GM18951 (cell line): ENCODE data around the gene ZFAND3.

ENCODE experiments used
- POLR2A ChIP-seq: IDR thresholded peaks from 4 replicates; pipeline ENCODE4 v1.6.1; 2011; ENCODE audit warnings: mild to moderate bottlenecking; ENCODE audit not compliant: insufficient read length, insufficient read depth; ENCODE audit errors: extremely low read depth
- in situ Hi-C: fragments of 300-500 bp; cut with MboI; formaldehyde crosslinking; loops from one replicate; pipeline ENCODE4 v1.12.0; 2022; ENCODE audit warnings: low sequenced_read_pairs, mixed read lengths, inconsistent platforms; ENCODE audit not compliant: unreplicated experiment

ZFAND3 gene

DNA sequence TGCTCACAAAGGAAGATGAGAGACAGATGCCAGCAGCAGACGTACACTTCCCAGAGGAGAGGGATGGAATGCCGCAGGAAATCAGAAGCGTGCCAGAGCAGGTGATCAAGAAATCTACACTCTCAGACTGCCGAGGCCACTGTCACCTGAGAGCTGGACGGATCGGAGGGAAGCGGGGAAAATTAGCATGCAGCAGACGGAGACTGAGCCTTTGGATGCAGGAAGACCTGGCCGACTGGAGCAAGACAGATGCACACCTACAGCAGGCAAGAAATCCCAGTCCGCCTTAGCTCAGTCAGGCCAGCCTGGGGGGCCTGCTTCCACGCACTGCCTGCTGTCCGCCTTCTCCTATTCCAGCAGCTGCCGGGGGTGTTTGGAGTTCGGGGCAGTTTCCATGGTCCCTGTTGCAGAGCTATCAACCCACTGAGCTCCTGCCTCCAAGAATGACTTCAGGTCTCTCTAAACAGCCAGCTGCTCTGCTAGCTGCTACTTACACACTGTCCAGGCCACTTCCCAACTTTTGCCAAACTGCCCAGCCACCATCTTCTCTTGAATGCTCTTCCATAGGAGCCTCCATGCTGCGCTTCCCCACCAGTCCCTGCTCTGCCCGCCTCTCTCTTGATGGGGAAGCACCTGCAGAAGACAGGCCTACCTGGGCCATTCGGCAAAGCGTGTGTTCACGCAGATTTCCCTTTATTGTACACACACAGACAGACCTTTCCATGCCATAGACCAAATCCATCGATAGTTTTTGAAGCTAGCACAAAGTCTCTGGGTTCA lies 368.5 kb downstream of the ZFAND3 start:
- in situ Hi-C loops: no loop called here
- TF ChIP-seq POLR2A: no peak

GRCh38 chr6:38188677-38189335 lies 369.3 kb downstream of the ZFAND3 start:
- no peak for TF ChIP-seq POLR2A
- in situ Hi-C loops: no loop called here

DNA sequence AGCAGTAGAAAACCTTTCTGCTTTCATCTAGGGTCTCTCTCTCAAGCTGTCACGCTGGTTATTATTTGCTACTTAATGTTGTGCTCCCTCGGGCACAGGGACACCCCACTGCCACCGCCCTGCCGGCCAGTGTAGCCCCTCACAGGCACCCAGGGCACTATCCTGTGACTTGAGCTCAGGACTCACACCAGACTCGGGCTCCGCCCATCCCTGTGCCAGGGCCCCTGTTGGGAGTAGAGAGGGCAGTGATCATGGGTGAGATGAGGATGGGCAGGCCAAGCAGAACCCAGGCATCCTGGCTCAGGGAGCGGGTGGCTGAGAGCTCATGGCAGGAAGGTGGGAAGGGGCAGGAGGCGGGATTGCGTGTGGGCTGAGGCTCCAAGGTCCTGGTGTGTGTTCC lies 371.9 kb downstream of the ZFAND3 start:
- in situ Hi-C loops: no loop called here
- no peak for TF ChIP-seq POLR2A

DNA sequence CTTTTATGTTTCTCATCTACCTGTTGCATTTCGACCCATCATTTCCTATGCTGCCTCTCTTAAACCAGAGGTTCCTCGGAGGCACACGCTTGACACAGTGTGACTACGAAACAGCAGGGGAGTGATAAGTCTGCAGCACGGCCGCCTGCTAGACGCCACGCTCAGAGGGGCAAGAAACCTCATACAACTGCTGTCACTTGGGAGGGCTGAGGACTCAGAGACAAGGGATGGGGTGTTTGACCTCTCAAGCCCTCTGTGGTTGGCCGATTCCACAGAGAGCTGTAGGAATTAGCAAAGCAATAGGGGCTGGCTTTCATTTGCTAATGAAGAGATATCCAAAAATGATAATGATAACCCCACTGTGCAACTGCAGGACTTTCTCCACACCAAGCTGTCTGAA lies 372.5 kb downstream of the ZFAND3 start:
- in situ Hi-C loops: no loop called here
- TF ChIP-seq POLR2A: no peak

DNA sequence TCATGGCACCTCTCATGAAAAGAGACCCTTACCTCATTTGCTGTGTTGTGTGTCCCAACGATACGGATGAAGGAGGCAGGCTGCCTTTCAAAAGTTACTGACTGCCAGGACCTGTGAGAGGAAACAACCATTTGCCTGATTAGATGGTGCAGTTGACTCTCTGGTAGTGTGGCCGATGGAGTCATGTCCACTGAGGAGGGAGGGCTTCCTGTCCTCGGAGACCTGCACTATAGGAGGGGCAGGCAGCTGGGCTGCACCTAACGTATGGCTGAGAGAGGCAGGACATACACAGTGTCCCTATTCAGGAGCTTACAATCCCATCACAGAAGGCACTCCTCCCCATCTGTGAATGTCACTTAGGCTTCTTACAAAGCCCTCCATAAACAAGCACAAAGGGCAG lies 373.0 kb downstream of the ZFAND3 start:
- TF ChIP-seq POLR2A: no peak
- in situ Hi-C loops: no loop called here

DNA sequence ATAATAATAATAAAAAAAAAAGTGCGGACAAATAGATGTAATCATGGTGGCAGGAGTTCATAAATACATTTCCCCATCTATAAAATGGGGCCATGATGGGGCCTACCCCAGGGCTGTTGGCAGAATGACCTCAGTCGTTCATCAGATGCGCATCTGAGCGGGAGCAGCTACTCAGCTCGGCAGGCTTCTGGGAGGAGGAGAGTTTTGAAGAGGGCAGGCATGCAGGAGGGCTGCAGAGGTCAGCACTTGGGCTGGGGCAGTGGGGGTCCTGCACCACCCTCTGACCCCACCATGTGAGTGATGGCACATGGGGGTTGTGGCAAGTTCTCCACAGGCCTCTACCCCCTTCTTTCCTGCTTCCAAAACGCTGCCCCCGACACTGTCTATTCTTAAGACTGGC lies 373.5 kb downstream of the ZFAND3 start:
- in situ Hi-C loops: no loop called here

DNA sequence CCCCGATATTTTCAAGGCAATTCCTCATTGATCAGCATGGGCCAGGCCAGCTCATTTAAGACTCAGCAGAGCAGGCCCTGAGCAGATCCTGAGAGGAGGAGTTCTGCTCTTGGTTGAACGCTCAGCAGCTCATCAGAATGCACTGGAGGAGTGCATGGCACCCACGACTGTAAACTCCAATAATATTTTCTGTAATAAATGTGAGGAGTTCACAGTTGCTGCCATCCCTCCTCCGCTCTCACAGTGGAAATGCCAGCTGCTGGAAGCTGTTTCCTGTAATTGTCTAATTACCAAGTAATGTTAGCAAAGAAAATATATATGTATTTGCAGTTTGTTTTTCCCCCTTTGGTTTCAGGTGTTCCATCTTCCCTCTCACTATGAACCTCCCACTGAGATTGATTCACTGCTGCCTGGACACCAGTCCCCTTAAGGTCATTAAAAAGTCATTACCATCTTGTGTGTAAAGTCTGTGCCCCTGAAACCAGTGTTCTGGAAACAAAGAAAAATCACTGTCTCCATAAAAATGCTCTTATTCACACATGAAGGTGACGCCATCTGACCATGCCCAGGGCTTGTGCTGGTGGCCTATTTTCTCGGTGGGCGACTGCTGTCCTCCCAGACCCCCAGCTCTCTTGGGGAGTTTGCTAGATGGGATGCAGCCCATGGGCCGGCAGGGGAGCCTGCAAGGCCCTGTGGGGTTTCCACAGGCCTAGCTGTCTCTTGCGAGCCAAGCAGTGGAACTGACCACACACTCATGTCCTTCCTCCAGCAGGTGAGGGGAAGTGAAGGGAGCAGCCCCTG lies 374.2 kb downstream of the ZFAND3 start:
- in situ Hi-C loops: no loop called here
- TF ChIP-seq POLR2A: no peak

More for the DNA sequence above, 373.5 kb downstream of the ZFAND3 start:
- no peak for TF ChIP-seq POLR2A

DNA sequence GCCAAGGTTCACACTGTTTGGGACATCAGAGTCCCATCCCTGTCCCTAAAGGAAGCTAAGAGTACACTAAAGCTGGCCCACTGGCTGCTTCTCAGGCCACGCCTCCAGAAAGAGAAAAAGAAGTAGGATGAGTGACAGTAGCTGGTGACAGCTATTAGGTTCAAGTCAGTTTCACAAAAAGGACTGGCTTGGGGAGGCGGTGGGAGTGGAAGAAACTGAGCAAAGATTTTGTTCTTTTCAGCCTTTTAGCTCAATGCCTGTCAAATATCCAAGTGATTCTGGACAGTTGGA lies 374.7 kb downstream of the ZFAND3 start:
- no peak for TF ChIP-seq POLR2A
- in situ Hi-C loops: no loop called here

GRCh38 chr6:38194589-38194988 lies 375.1 kb downstream of the ZFAND3 start:
- no peak for TF ChIP-seq POLR2A
- in situ Hi-C loops: no loop called here

DNA sequence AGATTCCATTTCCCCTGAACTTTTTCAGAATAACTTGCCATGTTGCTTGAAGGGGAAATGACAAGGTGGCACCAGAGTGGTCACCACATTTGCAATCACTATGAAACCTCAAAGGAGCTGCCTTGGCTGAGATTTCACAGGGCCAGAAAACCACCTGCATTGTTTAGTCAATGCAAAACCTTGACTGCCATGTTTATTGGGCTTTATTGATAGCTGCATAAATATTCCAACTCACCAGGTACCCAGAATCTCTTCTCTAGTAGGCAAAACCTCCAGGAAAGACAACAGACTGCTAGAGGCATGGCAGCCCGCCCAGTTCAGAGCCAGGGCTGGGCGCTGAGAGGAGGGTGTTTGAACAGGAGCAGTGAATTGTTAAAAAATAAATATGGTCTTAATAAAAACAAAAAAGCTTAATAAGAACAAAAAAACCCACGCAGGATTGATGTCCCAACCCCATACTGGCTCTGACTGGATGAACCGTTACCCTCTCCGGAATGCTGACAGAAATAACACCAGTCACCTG lies 375.6 kb downstream of the ZFAND3 start:
- in situ Hi-C loops: no loop called here
- no peak for TF ChIP-seq POLR2A

- in situ Hi-C loops: no loop called here
- TF ChIP-seq POLR2A: no peak
Measured at GRCh38 chr6:38198219-38198618, 378.7 kb downstream of the ZFAND3 start.
